GM19438 (cell line): Measurements from ENCODE around the gene TMEM132C.

Source experiments
- ATAC-seq: cut with Tn5 transposase; IDR thresholded peaks from one replicate; pipeline ENCODE4 v1.9.1; 2021; ENCODE audit warnings: low read depth; ENCODE audit not compliant: unreplicated experiment

The TMEM132C gene

GRCh38 chr12:128286970-128287369 lies 20.0 kb downstream of the TMEM132C start:
- ATAC-seq = no peak

- ATAC-seq = no peak
Observed at GRCh38 chr12:128288357-128288756, 21.4 kb downstream of the TMEM132C start.

GRCh38 chr12:128288896-128289295 lies 21.9 kb downstream of the TMEM132C start:
- no peak for ATAC-seq

GRCh38 chr12:128290938-128291337 lies 24.0 kb downstream of the TMEM132C start:
- no peak for ATAC-seq

- ATAC-seq = no peak
Observed at GRCh38 chr12:128298091-128298748, 31.2 kb downstream of the TMEM132C start.

- ATAC-seq = no peak
Observed at GRCh38 chr12:128305336-128305892, 38.4 kb downstream of the TMEM132C start.

- no peak for ATAC-seq
Observed at GRCh38 chr12:128307791-128308190, 40.8 kb downstream of the TMEM132C start.

GRCh38 chr12:128312661-128313060 lies 45.7 kb downstream of the TMEM132C start:
- ATAC-seq = no peak

- ATAC-seq = no peak
Observed at GRCh38 chr12:128313931-128314330, 47.0 kb downstream of the TMEM132C start.

GRCh38 chr12:128314611-128315010 lies 47.6 kb downstream of the TMEM132C start:
- no peak for ATAC-seq

GRCh38 chr12:128316078-128316477 lies 49.1 kb downstream of the TMEM132C start:
- ATAC-seq = no peak

- no peak for ATAC-seq
Observed at GRCh38 chr12:128316973-128317526, 50.1 kb downstream of the TMEM132C start.

- ATAC-seq = no peak
Observed at GRCh38 chr12:128318341-128318740, 51.4 kb downstream of the TMEM132C start.

GRCh38 chr12:128318946-128319345 lies 52.0 kb downstream of the TMEM132C start:
- no peak for ATAC-seq

- no peak for ATAC-seq
Observed at GRCh38 chr12:128322341-128322740, 55.4 kb downstream of the TMEM132C start.

- no peak for ATAC-seq
Observed at GRCh38 chr12:128323145-128323920, 56.4 kb downstream of the TMEM132C start.

GRCh38 chr12:128325646-128326045 lies 58.7 kb downstream of the TMEM132C start:
- ATAC-seq = no peak

GRCh38 chr12:128326406-128326805 lies 59.4 kb downstream of the TMEM132C start:
- no peak for ATAC-seq

- no peak for ATAC-seq
Observed at GRCh38 chr12:128328961-128329360, 62.0 kb downstream of the TMEM132C start.

- no peak for ATAC-seq
Observed at GRCh38 chr12:128336204-128337070, 69.5 kb downstream of the TMEM132C start.

- no peak for ATAC-seq
Observed at GRCh38 chr12:128337071-128337345, 70.0 kb downstream of the TMEM132C start.
